ENCODE data around the gene CACNG1.

GRCh38 chr17:67032382-67032781, 12.0 kb upstream of the CACNG1 start:
- TF ChIP-seq CTCF (conservative IDR thresholded peaks at IDR 0.05 in 1 of 2, IDR thresholded peaks at IDR 0.05 in 1 of 2; ENCODE audit: low read depth in 1 of 2, low read length in 2 of 2) (no peak), EZH2 (IDR thresholded peaks at IDR 0.05; ENCODE audit: low read length, missing control alignments) (no peak)

Measured in fibroblast of lung (primary cell).